ENCODE results near the gene ANKDD1B. TPM values are rescaled to one million over a fixed set of nuclear protein-coding genes. Genes with fewer than 3 reads are reported as not detected.
A peak's percentile ranks its signal among the peaks of the same experiment; 100 is the strongest.

ANKDD1B gene
- total and polyA plus RNA-seq, 9 of the 15 experiments (the other 6 are each of a cell fraction or from before 2014, with no cell fraction given), result 0.04 to 0.29 (median 0.18) TPM; not detected in 1

DNA sequence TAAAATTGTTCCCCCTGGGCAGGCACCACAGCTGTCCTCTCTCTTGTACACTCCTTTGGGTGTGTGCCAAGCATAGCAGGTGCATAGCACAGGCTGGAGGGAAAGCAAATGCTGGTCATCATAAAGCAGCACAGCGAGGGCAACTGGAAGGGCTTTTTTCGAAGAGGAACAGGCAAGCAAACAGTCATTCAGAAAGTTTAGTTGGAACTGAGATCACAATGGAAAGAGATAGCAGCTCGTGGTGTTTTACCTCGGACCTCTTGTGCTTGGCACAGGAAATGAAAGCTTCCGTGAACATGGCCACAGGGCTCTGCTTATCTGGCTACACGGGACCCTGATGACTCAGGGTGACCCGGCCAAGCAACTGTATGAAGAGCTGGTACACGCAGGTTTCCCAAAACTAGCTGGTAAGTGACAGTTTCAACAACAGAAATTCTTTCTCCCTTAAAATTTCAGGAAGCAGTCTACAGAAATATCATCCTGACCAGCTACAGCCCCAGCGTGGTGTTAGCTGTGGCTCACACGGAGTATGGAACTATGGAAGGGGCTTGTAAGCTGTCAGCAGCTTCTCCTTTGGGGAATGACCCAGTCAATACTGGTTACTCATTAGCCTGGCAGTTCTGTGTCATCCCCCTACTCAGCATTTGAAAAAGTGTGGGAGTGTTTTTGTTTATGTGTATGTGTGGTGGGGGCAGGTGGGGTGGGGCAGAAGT lies 57.9 kb downstream of the ANKDD1B start (continued):
- TF ChIP-seq, protein P1, sequence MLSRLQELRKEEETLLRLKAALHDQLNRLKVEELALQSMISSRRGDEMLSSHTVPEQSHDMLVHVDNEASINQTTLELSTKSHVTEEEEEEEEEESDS (CRISPR knock-in tag; IDR thresholded peaks at IDR 0.05), result no peak
- TF ChIP-seq NR2C1 (IDR thresholded peaks at IDR 0.05), result no peak
- TF ChIP-seq NR2C1 (tag; IDR thresholded peaks at IDR 0.05), result peak; percentile 55; the same call in 1 of the 2 replicates
- no peak for TF ChIP-seq FOXP1 (CRISPR knock-in tag; IDR thresholded peaks at IDR 0.05)
- TF ChIP-seq CHD2 (IDR thresholded peaks at IDR 0.05; ENCODE audit: low read depth, low read length), result no peak
- 0 out of 2 replicates have a peak, but pooled peaks have one; percentile 47 for TF ChIP-seq SMAD4 (CRISPR knock-in tag; conservative IDR thresholded peaks at IDR 0.05)
- TF ChIP-seq, protein P2, sequence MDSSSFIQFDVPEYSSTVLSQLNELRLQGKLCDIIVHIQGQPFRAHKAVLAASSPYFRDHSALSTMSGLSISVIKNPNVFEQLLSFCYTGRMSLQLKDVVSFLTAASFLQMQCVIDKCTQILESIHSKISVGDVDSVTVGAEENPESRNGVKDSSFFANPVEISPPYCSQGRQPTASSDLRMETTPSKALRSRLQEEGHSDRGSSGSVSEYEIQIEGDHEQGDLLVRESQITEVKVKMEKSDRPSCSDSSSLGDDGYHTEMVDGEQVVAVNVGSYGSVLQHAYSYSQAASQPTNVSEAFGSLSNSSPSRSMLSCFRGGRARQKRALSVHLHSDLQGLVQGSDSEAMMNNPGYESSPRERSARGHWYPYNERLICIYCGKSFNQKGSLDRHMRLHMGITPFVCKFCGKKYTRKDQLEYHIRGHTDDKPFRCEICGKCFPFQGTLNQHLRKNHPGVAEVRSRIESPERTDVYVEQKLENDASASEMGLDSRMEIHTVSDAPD (CRISPR knock-in tag; IDR thresholded peaks at IDR 0.05), result no peak
- no peak for TF ChIP-seq RBM39 (optimal IDR thresholded peaks at IDR 0.05; ENCODE audit: low read depth, low read length)
- peak; percentile 35; the same call in 1 of the 2 replicates for TF ChIP-seq TAL1 (IDR thresholded peaks at IDR 0.05)
- TF ChIP-seq, protein P3, sequence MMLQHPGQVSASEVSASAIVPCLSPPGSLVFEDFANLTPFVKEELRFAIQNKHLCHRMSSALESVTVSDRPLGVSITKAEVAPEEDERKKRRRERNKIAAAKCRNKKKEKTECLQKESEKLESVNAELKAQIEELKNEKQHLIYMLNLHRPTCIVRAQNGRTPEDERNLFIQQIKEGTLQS (IDR thresholded peaks at IDR 0.05), result peak; percentile 90
- TF ChIP-seq, protein P3 (CRISPR knock-in tag; conservative IDR thresholded peaks at IDR 0.05), result no peak
- peak; percentile 97 for TF ChIP-seq FOSL1 (tag; conservative IDR thresholded peaks at IDR 0.05)
- TF ChIP-seq MCM2 (IDR thresholded peaks at IDR 0.05; ENCODE audit: low read depth), result no peak
- peak; percentile 36; the same call in 1 of the 2 replicates for TF ChIP-seq ATF7 (IDR thresholded peaks at IDR 0.05)
- peak; percentile 57 for TF ChIP-seq GATA2 (CRISPR knock-in tag; IDR thresholded peaks at IDR 0.05)
- TF ChIP-seq MXI1 (IDR thresholded peaks at IDR 0.05; ENCODE audit: low read depth, low read length), result no peak
- TF ChIP-seq MAFK (IDR thresholded peaks at IDR 0.05; ENCODE audit: low read length), result peak; percentile 34
- TF ChIP-seq NRF1 (conservative IDR thresholded peaks at IDR 0.05 in 1 of 2, IDR thresholded peaks at IDR 0.05 in 1 of 2), result 0 out of 4 replicates have a peak, but pooled peaks of 1 of the 2 experiments have one; percentile 22
- TF ChIP-seq ZNF586 (CRISPR knock-in tag; conservative IDR thresholded peaks at IDR 0.05), result no peak
- TF ChIP-seq GTF2E2 (tag; IDR thresholded peaks at IDR 0.05), result 0 out of 2 replicates have a peak, but pooled peaks have one; percentile 44
- TF ChIP-seq CBFA2T2 (conservative IDR thresholded peaks at IDR 0.05), result peak; percentile 36
- TF ChIP-seq, protein P4, sequence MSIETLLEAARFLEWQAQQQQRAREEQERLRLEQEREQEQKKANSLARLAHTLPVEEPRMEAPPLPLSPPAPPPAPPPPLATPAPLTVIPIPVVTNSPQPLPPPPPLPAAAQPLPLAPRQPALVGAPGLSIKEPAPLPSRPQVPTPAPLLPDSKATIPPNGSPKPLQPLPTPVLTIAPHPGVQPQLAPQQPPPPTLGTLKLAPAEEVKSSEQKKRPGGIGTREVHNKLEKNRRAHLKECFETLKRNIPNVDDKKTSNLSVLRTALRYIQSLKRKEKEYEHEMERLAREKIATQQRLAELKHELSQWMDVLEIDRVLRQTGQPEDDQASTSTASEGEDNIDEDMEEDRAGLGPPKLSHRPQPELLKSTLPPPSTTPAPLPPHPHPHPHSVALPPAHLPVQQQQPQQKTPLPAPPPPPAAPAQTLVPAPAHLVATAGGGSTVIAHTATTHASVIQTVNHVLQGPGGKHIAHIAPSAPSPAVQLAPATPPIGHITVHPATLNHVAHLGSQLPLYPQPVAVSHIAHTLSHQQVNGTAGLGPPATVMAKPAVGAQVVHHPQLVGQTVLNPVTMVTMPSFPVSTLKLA (conservative IDR thresholded peaks at IDR 0.05), result peak in 1 of 2 experiments; percentile 43; a peak in 2 of 4 replicates
- TF ChIP-seq, protein P5, sequence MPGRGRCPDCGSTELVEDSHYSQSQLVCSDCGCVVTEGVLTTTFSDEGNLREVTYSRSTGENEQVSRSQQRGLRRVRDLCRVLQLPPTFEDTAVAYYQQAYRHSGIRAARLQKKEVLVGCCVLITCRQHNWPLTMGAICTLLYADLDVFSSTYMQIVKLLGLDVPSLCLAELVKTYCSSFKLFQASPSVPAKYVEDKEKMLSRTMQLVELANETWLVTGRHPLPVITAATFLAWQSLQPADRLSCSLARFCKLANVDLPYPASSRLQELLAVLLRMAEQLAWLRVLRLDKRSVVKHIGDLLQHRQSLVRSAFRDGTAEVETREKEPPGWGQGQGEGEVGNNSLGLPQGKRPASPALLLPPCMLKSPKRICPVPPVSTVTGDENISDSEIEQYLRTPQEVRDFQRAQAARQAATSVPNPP (IDR thresholded peaks at IDR 0.05; ENCODE audit: borderline replicate concordance, insufficient read depth, insufficient read length), result no peak
- TF ChIP-seq ZNF695 (CRISPR knock-in tag; IDR thresholded peaks at IDR 0.05), result no peak
- 0 out of 2 replicates have a peak, but pooled peaks have one; percentile 83 for TF ChIP-seq ZNF175 (CRISPR knock-in tag; IDR thresholded peaks at IDR 0.05; ENCODE audit: low read depth)

Measured in K562 (cell line).